Cardiac septum (tissue), 1 donor: ENCODE measurements around the gene GNG4. TPM values are rescaled to one million over a fixed set of nuclear protein-coding genes. Genes with fewer than 3 reads are reported as not detected.
"Not testable (repeated sequence)": the region's sequence is repeated elsewhere in the genome, so short reads cannot be mapped to it uniquely, and the experiment has no call there.

ENCODE experiments used
- DNase-seq: peaks from one replicate; pipeline ENCODE4 v3.0.0-alpha.2; 2020; ENCODE audit warnings: low spot score
- intact Hi-C: fragments of 100-400 bp; cut with DNase I; formaldehyde crosslinking; loops from one replicate; pipeline ENCODE4 v1.14.0; 2022
- total RNA-seq: library from RNA; stranded (reverse); fragmentation: NEBNext Ultra II Directional; extraction: Animal tissue kit (Norgen Biotek cat#: 25700); gene quantifications from one replicate; pipeline ENCODE4 v1.2.1, GENCODE V29; 2021
- donor health status: DM: no; HTN: no; CAD: no.

The GNG4 gene
- total RNA-seq, 1 donor from 2014 or later, result 0.24 TPM

- intact Hi-C loops, result no loop called here
Observed at GRCh38 chr1:235632506-235633401, 16.8 kb downstream of the GNG4 start.

GRCh38 chr1:235631816-235632215 lies 17.8 kb downstream of the GNG4 start:
- DNase-seq, result no peak
- intact Hi-C loops, result no loop called here

More at GRCh38 chr1:235632506-235633401, 16.8 kb downstream of the GNG4 start:
- DNase-seq, result no peak

- DNase-seq, result no peak
- intact Hi-C loops, result no loop called here
Observed at GRCh38 chr1:235628316-235629005, 21.1 kb downstream of the GNG4 start.

- DNase-seq, result no peak
- intact Hi-C loops, result no loop called here
Observed at GRCh38 chr1:235625831-235626230, 23.8 kb downstream of the GNG4 start.

GRCh38 chr1:235625340-235625739 lies 24.2 kb downstream of the GNG4 start:
- intact Hi-C loops, result no loop called here
- no peak for DNase-seq

GRCh38 chr1:235624721-235625333 lies 24.8 kb downstream of the GNG4 start:
- no peak for DNase-seq
- intact Hi-C loops, result no loop called here

- intact Hi-C loops, result no loop called here
- no peak for DNase-seq
Observed at GRCh38 chr1:235622936-235623779, 26.4 kb downstream of the GNG4 start.

GRCh38 chr1:235619149-235619548 lies 30.4 kb downstream of the GNG4 start:
- intact Hi-C loops, DNase-seq: not testable (repeated sequence)

- DNase-seq, result no peak
- intact Hi-C loops, result no loop called here
Observed at GRCh38 chr1:235617808-235618207, 31.8 kb downstream of the GNG4 start.

- intact Hi-C loops, result no loop called here
- no peak for DNase-seq
Observed at GRCh38 chr1:235617140-235617539, 32.4 kb downstream of the GNG4 start.

- intact Hi-C loops, result no loop called here
- no peak for DNase-seq
Observed at GRCh38 chr1:235614442-235614954, 35.1 kb downstream of the GNG4 start.

- DNase-seq, result no peak
- intact Hi-C loops, result no loop called here
Observed at GRCh38 chr1:235613602-235614001, 36.0 kb downstream of the GNG4 start.

- no peak for DNase-seq
Observed at GRCh38 chr1:235612761-235613160, 36.8 kb downstream of the GNG4 start.

GRCh38 chr1:235610157-235610556 lies 39.4 kb downstream of the GNG4 start:
- intact Hi-C loops, result no loop called here

More at GRCh38 chr1:235612761-235613160, 36.8 kb downstream of the GNG4 start:
- intact Hi-C loops, result no loop called here

GRCh38 chr1:235608278-235608677 lies 41.3 kb downstream of the GNG4 start:
- no peak for DNase-seq
- intact Hi-C loops, result no loop called here

More at GRCh38 chr1:235610157-235610556, 39.4 kb downstream of the GNG4 start:
- no peak for DNase-seq

- intact Hi-C loops, result no loop called here
- DNase-seq, result no peak
Observed at GRCh38 chr1:235607284-235607683, 42.3 kb downstream of the GNG4 start.

GRCh38 chr1:235601104-235601503 lies 48.5 kb downstream of the GNG4 start:
- intact Hi-C loops, result no loop called here

GRCh38 chr1:235599536-235599935 lies 50.0 kb downstream of the GNG4 start:
- DNase-seq, result no peak
- intact Hi-C loops, result no loop called here

More at GRCh38 chr1:235601104-235601503, 48.5 kb downstream of the GNG4 start:
- DNase-seq, result no peak

- no peak for DNase-seq
- intact Hi-C loops, result no loop called here
Observed at GRCh38 chr1:235597867-235598553, 51.6 kb downstream of the GNG4 start.
